GM23338 (cell line): Measurements from ENCODE around the gene TNFRSF8. TPM values are rescaled to one million over a fixed set of nuclear protein-coding genes. Genes with fewer than 3 reads are reported as not detected.

Experiments
- ATAC-seq: fragments of 200-7000 bp; cut with Tn5 transposase; 3 replicates; pipeline ENCODE4 v1.9.1; 2020
- DNase-seq: peaks from one replicate; pipeline ENCODE4 v3.0.0-alpha.2; 2015; ENCODE audit warnings: low spot score
- H2AFZ ChIP-seq: fragments of 200-600 bp; sonication (generic); 2 replicates; pipeline ENCODE4 v1.8.0; 2016; ENCODE audit warnings: antibody characterized with exemption, mild to moderate bottlenecking, moderate library complexity
- H3F3A ChIP-seq: fragments of 200-600 bp; sonication (generic); replicated peaks from 2 replicates; pipeline ENCODE4 v1.8.0; 2017; ENCODE audit warnings: antibody characterized with exemption, mixed run types, low read depth
- H3K27ac ChIP-seq: fragments of 200-600 bp; sonication (generic); 2 replicates; pipeline ENCODE4 v1.6.1; 2016; ENCODE audit warnings: low read depth
- H3K27me3 ChIP-seq: fragments of 200-600 bp; sonication (generic); 2 replicates; pipeline ENCODE4 v1.8.0; 2016; ENCODE audit warnings: mild to moderate bottlenecking, mixed run types, moderate library complexity; ENCODE audit not compliant: insufficient read depth
- H3K36me3 ChIP-seq: fragments of 200-600 bp; sonication (generic); 2 replicates; pipeline ENCODE4 v1.8.0; 2016; ENCODE audit warnings: mild to moderate bottlenecking; ENCODE audit not compliant: insufficient read depth
- H3K4me1 ChIP-seq: fragments of 200-600 bp; sonication (generic); 2 replicates; pipeline ENCODE4 v1.8.0; 2016; ENCODE audit warnings: mild to moderate bottlenecking, moderate library complexity; ENCODE audit not compliant: insufficient read depth
- H3K4me2 ChIP-seq: fragments of 200-600 bp; sonication (generic); 2 replicates; pipeline ENCODE4 v1.7.1; 2017; ENCODE audit warnings: mixed run types
- H3K4me3 ChIP-seq: fragments of 200-600 bp; sonication (generic); 2 replicates; pipeline ENCODE4 v1.6.1; 2016; ENCODE audit warnings: mixed run types
- H3K79me2 ChIP-seq: fragments of 200-600 bp; sonication (generic); replicated peaks from 2 replicates; pipeline ENCODE4 v1.8.0; 2017; ENCODE audit warnings: mild to moderate bottlenecking; ENCODE audit not compliant: insufficient read depth
- H3K9me2 ChIP-seq: fragments of 200-600 bp; sonication (generic); 2 replicates; pipeline ENCODE4 v1.8.0; 2017; ENCODE audit not compliant: insufficient read depth
- H4K20me1 ChIP-seq: fragments of 200-600 bp; sonication (generic); replicated peaks from 2 replicates; pipeline ENCODE4 v1.8.0; 2017; ENCODE audit warnings: mild to moderate bottlenecking; ENCODE audit not compliant: insufficient read depth
- H3K27ac Mint-ChIP-seq: 2 replicates; pipeline ENCODE4 v1.8.0; 2020; ENCODE audit warnings: inconsistent platforms, mild to moderate bottlenecking, moderate library complexity, mixed read lengths
- H3K27me3 Mint-ChIP-seq: 3 replicates; pipeline ENCODE4 v1.8.0; 2022; ENCODE audit warnings: low read depth, mild to moderate bottlenecking, moderate library complexity, mixed read lengths, inconsistent platforms; ENCODE audit not compliant: insufficient read depth, poor library complexity
- H3K36me3 Mint-ChIP-seq: 3 replicates; pipeline ENCODE4 v1.8.0; 2021; ENCODE audit warnings: low read depth, mild to moderate bottlenecking, inconsistent platforms, moderate library complexity, mixed read lengths
- H3K4me1 Mint-ChIP-seq: 3 replicates; pipeline ENCODE4 v1.8.0; 2020; ENCODE audit warnings: mild to moderate bottlenecking, inconsistent platforms, mixed read lengths
- H3K4me3 Mint-ChIP-seq: 3 replicates; pipeline ENCODE4 v1.8.0; 2021; ENCODE audit warnings: moderate library complexity, mild to moderate bottlenecking, inconsistent platforms, mixed read lengths
- H3K9me3 Mint-ChIP-seq: 3 replicates; pipeline ENCODE4 v1.8.0; 2020; ENCODE audit warnings: moderate library complexity, mild to moderate bottlenecking, inconsistent platforms, mixed read lengths
- CREB1 ChIP-seq: fragments of 250-450 bp; sonication (Bioruptor Pico); IDR thresholded peaks from 2 replicates; pipeline ENCODE4 v1.5.0; 2020; ENCODE audit warnings: low read depth, mild to moderate bottlenecking, moderate library complexity
- EZH2 ChIP-seq: fragments of 200-600 bp; sonication (generic); IDR thresholded peaks from one replicate; pipeline ENCODE4 v1.8.0; 2017; ENCODE audit warnings: antibody characterized with exemption, mild to moderate bottlenecking, low read depth; ENCODE audit not compliant: unreplicated experiment
- EZH2phosphoT487 ChIP-seq: fragments of 200-600 bp; sonication (generic); IDR thresholded peaks from one replicate; pipeline ENCODE4 v1.8.1; 2018; ENCODE audit warnings: antibody characterized with exemption; ENCODE audit not compliant: unreplicated experiment
- JUNB ChIP-seq: IDR thresholded peaks from one replicate; pipeline ENCODE4 v1.6.1; 2016; ENCODE audit warnings: antibody characterized with exemption; ENCODE audit not compliant: unreplicated experiment
- NANOG ChIP-seq: IDR thresholded peaks from 2 replicates; pipeline ENCODE4 v1.6.1; 2016; ENCODE audit warnings: antibody characterized with exemption, borderline replicate concordance
- STAT1 ChIP-seq: IDR thresholded peaks from one replicate; pipeline ENCODE4 v1.6.1; 2016; ENCODE audit warnings: antibody characterized with exemption; ENCODE audit not compliant: unreplicated experiment
- ZNF114 ChIP-seq: fragments of 250-450 bp; sonication (Bioruptor Pico); IDR thresholded peaks from 2 replicates; pipeline ENCODE4 v1.5.0; 2020; ENCODE audit warnings: mild to moderate bottlenecking, moderate library complexity
- ZNF331 ChIP-seq: fragments of 250-450 bp; sonication (Bioruptor Pico); IDR thresholded peaks from 2 replicates; pipeline ENCODE4 v1.5.0; 2020; ENCODE audit warnings: low read depth, mild to moderate bottlenecking, moderate library complexity
- polyA plus RNA-seq: library from polyadenylated mRNA; unstranded; fragments of >200 nt; fragmentation: Nextera tagmentation; extraction: Ambion mirVana; gene quantifications from 2 replicates; pipeline ENCODE4 v1.2.1, GENCODE V29; 2016
- total RNA-seq: library from RNA; depleted of rRNA; stranded (reverse); fragments of >200 nt; shearing (Covaris generic); gene quantifications from 2 replicates; pipeline ENCODE4 v1.2.3, GENCODE V29; 2014
- TF ChIP-seq, protein P1 (sequence below): IDR thresholded peaks from 2 replicates; pipeline ENCODE4 v1.6.1; 2016; ENCODE audit warnings: antibody characterized with exemption
- TF ChIP-seq, protein P2 (sequence below): fragments of 250-450 bp; sonication (Bioruptor Pico); IDR thresholded peaks from 2 replicates; pipeline ENCODE4 v1.5.0; 2020; ENCODE audit warnings: mild to moderate bottlenecking, moderate library complexity

The TNFRSF8 gene
- total and polyA plus RNA-seq, 2 experiments from 2014 or later = 11.7 to 28.2 TPM

DNA sequence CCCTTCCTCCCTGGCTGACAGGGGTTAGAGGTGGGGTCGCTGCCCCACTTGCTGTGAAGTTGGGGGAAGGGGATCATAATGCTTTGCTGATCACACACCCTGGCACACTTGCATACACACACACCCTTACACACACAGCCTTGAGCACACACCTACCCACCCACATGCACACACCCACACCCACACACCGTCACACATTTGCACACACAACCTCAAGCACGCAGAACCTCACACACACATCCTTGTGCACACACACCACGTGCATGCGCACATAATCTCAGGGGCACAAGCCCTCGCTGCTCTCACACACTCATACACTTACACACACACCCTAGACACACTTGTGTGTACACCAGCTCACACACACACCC lies 16.4 kb upstream of the TNFRSF8 start (continued):
- TF ChIP-seq, protein P1, sequence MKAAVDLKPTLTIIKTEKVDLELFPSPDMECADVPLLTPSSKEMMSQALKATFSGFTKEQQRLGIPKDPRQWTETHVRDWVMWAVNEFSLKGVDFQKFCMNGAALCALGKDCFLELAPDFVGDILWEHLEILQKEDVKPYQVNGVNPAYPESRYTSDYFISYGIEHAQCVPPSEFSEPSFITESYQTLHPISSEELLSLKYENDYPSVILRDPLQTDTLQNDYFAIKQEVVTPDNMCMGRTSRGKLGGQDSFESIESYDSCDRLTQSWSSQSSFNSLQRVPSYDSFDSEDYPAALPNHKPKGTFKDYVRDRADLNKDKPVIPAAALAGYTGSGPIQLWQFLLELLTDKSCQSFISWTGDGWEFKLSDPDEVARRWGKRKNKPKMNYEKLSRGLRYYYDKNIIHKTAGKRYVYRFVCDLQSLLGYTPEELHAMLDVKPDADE = no peak

DNA sequence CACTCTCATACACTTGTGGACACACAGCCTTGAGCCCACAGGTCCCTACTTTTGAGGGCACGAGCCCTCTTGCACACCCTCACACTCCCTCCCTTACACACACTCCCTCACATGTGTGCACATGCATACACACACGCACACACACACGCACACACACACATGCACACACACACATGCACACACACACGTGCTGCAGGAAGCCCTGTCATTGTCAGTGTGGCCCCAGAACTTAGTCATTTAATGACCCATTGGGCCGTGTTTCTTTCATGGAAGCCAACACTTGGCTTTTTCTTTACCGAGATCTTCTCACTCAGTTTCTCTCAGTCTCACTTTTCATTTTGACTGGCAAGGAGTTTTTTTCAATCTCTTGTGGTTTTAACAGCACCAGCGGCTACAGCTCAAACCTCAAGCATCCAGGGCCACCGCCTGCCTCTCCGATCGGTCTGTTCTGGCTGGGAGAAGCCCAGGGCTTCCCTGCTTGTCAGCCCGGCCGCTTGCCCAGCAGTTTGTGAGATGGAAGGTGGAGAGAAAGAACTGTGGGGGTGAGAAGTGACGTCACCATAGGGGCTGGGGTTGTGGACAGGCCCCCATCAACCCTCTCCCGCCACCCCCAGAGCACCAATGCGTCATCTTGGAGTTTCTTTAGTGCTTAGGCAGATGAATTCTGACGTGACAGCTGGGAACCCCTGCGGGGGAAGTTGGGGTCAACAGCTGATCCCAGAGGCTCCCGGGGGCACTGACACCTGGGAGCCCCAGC lies 15.8 kb upstream of the TNFRSF8 start:
- Histone ChIP-seq H3K4me1 (peaks cover 5% of the 10 kb centered on the region; the same call in 1 of the 2 replicates), H3K9me2 (no peaks in the 10 kb centered on the region), H3K4me3 (no peak overlapping the region), H3K4me2 (no peak overlapping the region), H2AFZ (no peak overlapping the region), H3K27me3 (no peaks in the 10 kb centered on the region), H3K36me3 (no peaks in the 10 kb centered on the region), H4K20me1 (no peaks in the 10 kb centered on the region), H3F3A (no peaks in the 10 kb centered on the region), H3K79me2 (no peaks in the 10 kb centered on the region), H3K27ac (no peak overlapping the region)
- Mint-ChIP-seq H3K4me1 (peaks cover 11% of the 10 kb centered on the region), H3K27ac (no peak overlapping the region), H3K4me3 (no peak overlapping the region), H3K27me3 (peaks cover under 1% of the 10 kb centered on the region), H3K9me3 (no peaks in the 10 kb centered on the region; the same call in 2 of the 3 replicates), H3K36me3 (no peaks in the 10 kb centered on the region; the same call in 2 of the 3 replicates)
- ATAC-seq (no peak), DNase-seq (no peak)
- TF ChIP-seq STAT1 = no peak
- no peak for TF ChIP-seq ZNF114 (CRISPR knock-in tag)
- no peak for TF ChIP-seq JUNB
- no peak for TF ChIP-seq EZH2phosphoT487
- no peak for TF ChIP-seq NANOG
- TF ChIP-seq CREB1 (CRISPR knock-in tag) = no peak
- TF ChIP-seq EZH2 = no peak

DNA sequence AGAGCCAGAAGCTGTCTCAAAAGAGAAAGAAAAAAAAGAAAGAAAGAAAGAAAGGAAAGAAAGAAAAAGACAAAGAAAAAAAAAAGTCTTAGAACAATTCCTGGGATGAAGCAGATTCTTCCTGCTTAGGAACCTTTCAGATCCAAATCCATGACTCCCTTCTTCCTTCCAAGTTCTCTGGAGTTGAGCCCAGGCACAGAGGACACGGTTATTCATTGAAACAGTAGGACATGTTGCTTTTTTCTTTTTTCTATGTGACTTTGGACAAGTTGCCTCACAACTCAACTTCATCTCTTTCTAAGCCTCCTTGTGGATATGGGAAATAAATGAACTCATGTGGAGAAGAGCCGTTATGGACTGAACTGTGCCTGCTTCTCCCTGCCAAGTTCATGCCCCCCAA lies 14.7 kb upstream of the TNFRSF8 start:
- H3F3A ChIP-seq = no peaks in the 10 kb centered on the region
- H3K9me2 ChIP-seq = no peaks in the 10 kb centered on the region
- ATAC-seq = no peak
- H4K20me1 ChIP-seq = no peaks in the 10 kb centered on the region
- H3K27ac ChIP-seq = no peak overlapping the region
- H3K79me2 ChIP-seq = no peaks in the 10 kb centered on the region
- H3K4me1 Mint-ChIP-seq = peaks cover 17% of the 10 kb centered on the region
- no peak overlapping the region for H3K4me3 Mint-ChIP-seq
- H3K27ac Mint-ChIP-seq = no peak overlapping the region
- H2AFZ ChIP-seq = no peak overlapping the region; the same call in 1 of the 2 replicates
- H3K36me3 Mint-ChIP-seq = no peaks in the 10 kb centered on the region; the same call in 2 of the 3 replicates
- H3K27me3 ChIP-seq = no peaks in the 10 kb centered on the region
- no peak overlapping the region for H3K4me3 ChIP-seq
- H3K36me3 ChIP-seq = no peaks in the 10 kb centered on the region
- H3K27me3 Mint-ChIP-seq = peaks cover 4% of the 10 kb centered on the region
- H3K9me3 Mint-ChIP-seq = no peaks in the 10 kb centered on the region; the same call in 2 of the 3 replicates
- H3K4me1 ChIP-seq = peaks cover 5% of the 10 kb centered on the region; the same call in 1 of the 2 replicates
- no peak overlapping the region for H3K4me2 ChIP-seq
- DNase-seq = no peak
- TF ChIP-seq CREB1 (CRISPR knock-in tag) (no peak), JUNB (no peak), ZNF114 (CRISPR knock-in tag) (no peak), NANOG (no peak), ZNF331 (CRISPR knock-in tag) (no peak)
- TF ChIP-seq, protein P2, sequence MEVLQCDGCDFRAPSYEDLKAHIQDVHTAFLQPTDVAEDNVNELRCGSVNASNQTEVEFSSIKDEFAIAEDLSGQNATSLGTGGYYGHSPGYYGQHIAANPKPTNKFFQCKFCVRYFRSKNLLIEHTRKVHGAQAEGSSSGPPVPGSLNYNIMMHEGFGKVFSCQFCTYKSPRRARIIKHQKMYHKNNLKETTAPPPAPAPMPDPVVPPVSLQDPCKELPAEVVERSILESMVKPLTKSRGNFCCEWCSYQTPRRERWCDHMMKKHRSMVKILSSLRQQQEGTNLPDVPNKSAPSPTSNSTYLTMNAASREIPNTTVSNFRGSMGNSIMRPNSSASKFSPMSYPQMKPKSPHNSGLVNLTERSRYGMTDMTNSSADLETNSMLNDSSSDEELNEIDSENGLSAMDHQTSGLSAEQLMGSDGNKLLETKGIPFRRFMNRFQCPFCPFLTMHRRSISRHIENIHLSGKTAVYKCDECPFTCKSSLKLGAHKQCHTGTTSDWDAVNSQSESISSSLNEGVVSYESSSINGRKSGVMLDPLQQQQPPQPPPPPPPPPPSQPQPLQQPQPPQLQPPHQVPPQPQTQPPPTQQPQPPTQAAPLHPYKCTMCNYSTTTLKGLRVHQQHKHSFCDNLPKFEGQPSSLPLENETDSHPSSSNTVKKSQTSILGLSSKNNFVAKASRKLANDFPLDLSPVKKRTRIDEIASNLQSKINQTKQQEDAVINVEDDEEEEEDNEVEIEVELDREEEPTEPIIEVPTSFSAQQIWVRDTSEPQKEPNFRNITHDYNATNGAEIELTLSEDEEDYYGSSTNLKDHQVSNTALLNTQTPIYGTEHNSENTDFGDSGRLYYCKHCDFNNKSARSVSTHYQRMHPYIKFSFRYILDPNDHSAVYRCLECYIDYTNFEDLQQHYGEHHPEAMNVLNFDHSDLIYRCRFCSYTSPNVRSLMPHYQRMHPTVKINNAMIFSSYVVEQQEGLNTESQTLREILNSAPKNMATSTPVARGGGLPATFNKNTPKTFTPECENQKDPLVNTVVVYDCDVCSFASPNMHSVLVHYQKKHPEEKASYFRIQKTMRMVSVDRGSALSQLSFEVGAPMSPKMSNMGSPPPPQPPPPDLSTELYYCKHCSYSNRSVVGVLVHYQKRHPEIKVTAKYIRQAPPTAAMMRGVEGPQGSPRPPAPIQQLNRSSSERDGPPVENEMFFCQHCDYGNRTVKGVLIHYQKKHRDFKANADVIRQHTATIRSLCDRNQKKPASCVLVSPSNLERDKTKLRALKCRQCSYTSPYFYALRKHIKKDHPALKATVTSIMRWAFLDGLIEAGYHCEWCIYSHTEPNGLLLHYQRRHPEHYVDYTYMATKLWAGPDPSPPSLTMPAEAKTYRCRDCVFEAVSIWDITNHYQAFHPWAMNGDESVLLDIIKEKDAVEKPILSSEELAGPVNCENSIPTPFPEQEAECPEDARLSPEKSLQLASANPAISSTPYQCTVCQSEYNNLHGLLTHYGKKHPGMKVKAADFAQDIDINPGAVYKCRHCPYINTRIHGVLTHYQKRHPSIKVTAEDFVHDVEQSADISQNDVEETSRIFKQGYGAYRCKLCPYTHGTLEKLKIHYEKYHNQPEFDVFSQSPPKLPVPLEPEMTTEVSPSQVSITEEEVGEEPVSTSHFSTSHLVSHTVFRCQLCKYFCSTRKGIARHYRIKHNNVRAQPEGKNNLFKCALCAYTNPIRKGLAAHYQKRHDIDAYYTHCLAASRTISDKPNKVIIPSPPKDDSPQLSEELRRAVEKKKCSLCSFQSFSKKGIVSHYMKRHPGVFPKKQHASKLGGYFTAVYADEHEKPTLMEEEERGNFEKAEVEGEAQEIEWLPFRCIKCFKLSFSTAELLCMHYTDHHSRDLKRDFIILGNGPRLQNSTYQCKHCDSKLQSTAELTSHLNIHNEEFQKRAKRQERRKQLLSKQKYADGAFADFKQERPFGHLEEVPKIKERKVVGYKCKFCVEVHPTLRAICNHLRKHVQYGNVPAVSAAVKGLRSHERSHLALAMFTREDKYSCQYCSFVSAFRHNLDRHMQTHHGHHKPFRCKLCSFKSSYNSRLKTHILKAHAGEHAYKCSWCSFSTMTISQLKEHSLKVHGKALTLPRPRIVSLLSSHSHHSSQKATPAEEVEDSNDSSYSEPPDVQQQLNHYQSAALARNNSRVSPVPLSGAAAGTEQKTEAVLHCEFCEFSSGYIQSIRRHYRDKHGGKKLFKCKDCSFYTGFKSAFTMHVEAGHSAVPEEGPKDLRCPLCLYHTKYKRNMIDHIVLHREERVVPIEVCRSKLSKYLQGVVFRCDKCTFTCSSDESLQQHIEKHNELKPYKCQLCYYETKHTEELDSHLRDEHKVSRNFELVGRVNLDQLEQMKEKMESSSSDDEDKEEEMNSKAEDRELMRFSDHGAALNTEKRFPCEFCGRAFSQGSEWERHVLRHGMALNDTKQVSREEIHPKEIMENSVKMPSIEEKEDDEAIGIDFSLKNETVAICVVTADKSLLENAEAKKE = no peak
